GM18858 (cell line): ENCODE results near the gene TEX264.
"Not testable (repeated sequence)": the region's sequence is repeated elsewhere in the genome, so short reads cannot be mapped to it uniquely, and the experiment has no call there.

Experiments
- ATAC-seq: cut with Tn5 transposase; IDR thresholded peaks from one replicate; pipeline ENCODE4 v1.9.1; 2021; ENCODE audit not compliant: unreplicated experiment

The TEX264 gene, protein sequence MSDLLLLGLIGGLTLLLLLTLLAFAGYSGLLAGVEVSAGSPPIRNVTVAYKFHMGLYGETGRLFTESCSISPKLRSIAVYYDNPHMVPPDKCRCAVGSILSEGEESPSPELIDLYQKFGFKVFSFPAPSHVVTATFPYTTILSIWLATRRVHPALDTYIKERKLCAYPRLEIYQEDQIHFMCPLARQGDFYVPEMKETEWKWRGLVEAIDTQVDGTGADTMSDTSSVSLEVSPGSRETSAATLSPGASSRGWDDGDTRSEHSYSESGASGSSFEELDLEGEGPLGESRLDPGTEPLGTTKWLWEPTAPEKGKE

DNA sequence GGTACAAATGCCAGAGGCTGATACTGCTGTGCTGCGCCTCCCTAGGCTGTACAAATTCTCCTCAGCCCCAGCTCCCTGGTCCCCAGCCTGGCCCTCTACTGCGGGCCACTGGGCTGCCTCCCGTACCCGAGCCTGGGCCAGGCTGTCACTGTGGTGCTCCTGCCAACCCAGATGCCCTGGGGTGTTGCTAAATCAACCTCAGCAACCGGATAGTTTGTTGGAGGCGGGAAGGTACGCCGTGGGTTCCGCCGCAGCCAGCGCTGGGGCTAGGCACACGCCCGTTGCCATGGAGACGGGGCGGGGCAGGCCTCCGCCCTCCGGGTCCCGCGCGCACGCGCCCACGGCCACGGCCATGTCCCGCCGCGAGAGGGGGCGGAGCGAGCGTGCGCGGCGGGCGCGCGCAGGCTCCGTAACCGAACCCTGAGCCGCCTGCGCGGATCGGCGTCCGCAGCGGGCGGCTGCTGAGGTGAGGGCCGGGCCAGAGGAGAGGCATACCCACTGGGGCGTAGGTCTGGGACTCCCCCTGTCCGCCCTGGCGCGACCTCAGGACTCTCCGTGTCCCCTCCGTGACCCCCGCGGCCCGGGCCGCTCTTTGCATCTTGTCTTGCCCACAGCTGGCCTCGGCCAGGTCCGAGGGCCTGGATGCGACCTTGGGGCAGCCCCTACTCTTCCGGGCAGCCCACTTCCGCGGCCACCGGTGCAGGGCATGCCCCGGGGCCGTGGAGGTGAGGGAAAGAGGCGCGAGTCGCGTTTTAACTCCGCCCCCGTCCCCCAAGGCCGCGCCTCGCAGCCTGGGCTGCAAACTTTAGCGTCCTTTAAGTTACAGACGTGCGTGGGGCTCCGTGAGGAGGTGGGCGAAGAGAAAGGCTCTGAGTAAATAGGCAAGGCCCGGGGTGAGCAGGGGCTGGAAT lies at the start of gene TEX264:
TEX264 (plus strand) TSS at position 430 of the 911 bp plus-strand sequence. CDS start 3,053 bp downstream, outside the sequence.
- ATAC-seq = peak; percentile 58

DNA sequence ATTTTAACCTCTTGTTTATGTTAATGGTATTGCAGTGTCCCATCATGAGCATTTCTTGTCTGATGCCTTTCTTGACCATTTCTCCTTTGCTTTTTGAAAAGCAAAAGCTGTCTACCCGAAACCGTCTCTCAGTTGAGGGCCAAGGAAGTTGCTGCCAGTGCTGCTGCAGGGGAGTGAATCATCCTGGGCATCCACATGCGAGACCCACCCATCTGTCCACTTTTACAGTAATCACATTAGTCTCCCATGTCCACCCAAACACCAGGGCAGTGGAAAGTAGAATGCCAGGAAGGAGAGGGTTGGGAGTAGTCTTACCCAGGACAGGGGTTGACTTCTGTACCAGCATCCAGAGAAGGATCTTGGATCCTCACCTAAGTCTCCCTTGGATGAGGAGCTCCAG lies 48.6 kb upstream of the TEX264 start:
- ATAC-seq = no peak

DNA sequence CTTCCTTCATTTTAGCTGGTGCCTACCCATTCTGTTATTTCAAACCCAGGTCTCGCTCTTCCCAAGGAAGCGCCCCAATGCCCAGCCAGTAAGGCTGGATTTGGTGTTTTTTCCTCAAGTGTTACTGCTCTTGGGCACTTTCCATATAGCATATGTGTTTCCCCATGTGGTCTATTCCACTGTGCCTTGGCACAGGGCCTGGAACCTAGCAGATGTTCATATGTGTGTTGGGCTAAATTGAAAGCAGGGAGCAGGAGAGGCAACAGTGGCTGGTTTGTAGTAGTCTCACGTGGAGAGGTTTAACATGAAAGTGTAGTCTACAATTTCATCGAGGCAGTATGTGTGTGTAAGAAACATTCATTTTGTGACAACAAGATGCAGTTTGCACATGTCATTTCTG lies 48.2 kb upstream of the TEX264 start:
- ATAC-seq = no peak

DNA sequence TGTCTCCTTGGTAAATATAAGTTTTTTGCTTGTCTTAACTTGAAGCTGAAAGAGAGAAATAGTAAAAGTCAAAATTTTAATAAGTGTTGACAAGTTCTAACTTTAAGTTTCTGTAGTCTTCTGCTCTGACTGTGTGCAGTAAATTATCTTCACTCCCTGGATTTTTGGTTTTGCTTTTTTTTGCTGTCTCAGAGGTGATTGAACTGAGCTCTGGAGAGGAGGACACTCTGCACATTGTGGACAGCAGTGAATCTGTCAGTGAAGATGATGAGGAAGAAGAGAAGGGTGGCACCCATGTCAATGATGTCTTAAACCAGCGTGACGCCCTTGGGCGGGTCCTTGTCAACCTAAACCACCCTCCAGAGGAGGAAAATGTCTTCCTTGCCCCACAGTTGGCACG lies 40.5 kb upstream of the TEX264 start:
- no peak for ATAC-seq

DNA sequence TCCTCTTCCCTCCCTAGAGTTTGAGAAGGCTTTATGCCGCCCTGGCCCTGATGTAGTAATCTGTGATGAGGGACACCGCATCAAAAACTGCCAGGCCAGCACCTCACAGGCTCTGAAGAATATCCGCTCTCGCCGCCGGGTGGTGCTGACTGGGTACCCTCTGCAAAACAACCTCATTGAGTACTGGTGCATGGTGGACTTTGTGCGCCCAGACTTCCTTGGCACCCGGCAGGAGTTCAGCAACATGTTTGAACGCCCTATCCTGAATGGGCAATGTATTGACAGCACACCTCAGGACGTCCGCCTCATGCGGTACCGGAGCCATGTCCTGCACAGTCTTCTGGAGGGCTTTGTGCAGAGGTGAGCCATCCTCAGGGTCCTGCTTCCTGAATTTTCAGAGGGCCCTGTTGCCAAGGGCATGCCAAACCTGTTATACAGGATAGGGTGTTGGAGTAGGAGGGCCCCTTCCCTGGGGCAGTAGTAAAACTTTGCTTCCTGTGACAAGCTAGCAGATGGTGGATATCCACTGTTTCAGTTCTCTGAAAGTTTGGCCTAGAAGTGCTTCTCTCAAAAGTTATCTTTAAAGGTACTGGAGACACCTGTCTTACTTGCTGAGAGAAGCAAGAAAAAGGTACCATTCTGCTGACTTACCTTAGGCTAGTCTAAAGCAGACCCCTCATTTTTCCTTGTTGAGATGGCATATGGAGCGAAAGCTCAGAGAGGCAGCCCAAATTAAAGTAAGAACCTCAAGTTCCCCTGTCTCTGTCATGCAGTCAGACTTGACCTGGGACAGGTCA lies 33.7 kb upstream of the TEX264 start:
- ATAC-seq = no peak

DNA sequence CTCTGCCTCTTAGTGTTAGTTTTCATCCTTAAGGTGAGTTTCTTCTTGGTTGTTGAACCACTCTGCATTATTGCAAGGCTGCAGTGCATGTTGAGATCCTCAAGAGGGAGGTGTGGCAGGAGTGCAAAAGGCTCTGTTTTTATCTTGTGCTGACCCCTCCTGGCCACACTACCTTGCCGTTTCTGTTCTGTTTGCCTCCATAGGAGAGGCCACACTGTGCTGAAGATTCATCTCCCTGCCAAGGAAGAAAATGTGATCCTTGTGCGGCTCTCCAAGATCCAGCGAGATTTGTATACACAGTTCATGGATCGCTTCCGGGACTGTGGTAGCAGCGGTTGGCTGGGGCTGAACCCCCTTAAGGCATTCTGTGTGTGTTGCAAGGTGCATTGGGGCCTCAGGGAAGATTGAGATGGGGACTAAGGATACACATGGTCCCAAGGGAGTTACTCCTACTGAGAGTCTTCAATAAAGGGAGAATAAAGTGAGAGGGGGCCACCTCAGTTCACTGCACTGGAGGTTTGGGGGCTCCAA lies 33.0 kb upstream of the TEX264 start:
- ATAC-seq = no peak

DNA sequence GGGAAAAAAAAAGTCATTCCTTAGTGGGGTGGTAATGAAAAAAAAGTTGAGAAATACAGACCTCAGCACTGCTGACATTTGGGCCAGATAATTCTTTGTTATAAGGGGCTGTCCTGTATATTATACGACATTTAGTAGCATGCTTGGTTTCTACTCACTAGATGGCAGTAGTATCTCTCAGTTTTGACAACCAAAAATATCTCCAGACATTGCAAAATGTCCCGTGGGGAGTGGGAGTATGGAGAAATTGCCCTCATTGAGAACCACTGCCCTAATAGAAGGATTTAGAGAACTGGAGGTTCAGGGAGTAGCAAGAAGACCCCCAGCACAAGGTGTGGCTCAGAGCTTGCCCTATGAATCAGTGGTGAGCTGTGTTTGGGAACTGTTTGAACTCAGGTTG lies 28.6 kb upstream of the TEX264 start:
- no peak for ATAC-seq

DNA sequence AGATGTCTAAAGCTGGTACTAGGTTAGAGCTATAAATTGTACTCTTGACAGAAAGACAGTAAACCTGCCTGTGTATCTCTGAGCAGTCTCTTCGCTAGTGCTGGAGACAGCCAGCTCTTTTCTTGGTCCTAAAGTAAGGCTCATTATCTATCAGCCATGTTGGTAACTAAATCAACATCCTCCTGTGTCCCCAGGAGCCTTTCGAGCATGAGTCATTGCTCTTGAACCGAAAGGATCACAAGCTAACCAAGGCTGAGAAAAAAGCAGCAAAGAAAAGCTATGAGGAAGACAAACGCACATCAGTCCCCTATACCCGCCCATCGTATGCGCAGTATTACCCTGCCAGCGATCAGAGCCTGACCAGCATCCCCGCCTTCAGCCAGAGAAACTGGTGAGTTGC lies 25.0 kb upstream of the TEX264 start:
- no peak for ATAC-seq

DNA sequence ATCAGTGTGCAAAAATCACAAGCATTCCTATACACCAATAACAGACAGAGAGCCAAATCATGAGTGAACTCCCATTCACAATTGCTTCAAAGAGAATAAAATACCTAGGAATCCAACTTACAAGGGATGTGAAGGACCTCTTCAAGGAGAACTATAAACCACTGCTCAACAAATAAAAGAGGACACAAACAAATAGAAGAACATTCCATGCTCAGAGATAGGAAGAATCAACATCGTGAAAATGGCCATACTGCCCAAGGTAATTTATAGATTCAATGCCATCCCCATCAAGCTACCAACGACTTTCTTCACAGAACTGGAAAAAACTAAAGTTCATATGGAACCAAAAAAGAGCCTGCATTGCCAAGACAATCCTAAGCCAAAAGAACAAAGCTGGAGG lies 18.9 kb upstream of the TEX264 start:
- ATAC-seq = not testable (repeated sequence)

DNA sequence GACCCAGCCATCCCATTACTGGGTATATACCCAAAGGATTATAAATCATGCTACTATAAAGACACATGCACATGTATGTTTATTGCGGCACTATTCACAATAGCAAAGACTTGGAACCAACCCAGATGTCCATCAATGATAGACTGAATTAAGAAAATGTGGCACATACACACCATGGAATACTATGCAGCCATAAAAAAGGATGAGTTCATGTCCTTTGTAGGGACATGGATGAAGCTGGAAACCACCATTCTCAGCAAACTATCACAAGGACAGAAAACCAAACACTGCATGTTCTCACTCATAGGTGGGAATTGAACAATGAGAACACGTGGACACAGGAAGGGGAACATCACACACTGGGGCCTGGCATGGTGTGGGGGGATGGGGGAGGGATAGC lies 17.6 kb upstream of the TEX264 start:
- ATAC-seq = not testable (repeated sequence)

DNA sequence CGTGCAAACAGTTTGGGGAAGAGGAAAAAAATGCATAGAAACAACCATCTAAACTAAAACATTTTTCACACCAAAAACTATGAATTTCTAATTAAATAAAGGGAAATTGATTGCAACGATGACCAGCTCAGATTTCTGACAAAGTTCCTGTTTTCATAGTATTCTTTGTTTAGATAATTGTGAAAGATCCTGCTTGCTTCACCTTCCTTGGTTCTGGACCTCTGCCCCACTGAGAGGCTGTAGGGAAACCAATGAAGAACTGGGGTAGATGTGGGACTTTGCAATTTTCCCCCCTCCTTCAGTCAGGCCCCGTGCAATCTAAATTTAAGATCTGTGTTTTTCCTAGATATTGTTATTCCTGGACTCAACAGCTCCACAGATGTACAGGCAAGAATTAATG lies 13.8 kb upstream of the TEX264 start:
- no peak for ATAC-seq

DNA sequence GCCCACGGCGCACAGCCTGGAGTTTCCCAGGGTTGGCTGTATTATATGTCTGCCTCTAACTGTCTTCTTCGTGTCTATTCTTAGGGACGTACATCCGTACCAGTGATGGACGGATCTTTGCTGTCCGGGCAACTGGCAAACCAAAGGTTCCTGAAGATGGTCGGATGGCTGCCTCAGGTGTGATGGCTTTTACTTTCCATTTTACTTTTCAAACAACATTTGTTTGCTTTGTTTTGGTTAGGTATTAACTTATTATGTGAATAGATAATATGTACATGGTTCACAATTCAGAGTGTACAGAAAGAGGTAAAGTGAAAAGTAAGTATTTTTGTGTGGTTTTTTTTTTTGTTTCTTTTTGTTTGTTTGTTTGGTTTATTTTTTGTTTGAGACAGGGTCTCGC lies 11.1 kb upstream of the TEX264 start:
- no peak for ATAC-seq

DNA sequence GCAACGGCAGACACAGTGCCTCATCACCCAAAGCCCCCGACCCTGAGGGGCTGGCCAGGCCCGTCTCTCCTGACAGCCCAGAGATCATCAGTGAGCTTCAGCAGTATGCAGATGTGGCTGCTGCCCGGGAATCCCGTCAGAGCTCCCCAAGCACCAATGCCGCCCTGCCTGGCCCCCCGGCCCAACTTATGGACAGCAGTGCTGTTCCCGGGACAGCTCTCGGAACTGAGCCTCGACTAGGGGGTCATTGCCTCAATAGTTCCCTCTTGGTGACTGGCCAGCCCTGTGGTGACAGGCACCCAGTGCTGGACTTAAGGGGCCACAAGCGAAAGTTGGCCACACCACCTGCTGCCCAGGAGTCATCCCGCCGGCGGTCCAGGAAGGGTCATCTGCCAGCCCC lies 8.6 kb upstream of the TEX264 start:
- ATAC-seq = no peak

DNA sequence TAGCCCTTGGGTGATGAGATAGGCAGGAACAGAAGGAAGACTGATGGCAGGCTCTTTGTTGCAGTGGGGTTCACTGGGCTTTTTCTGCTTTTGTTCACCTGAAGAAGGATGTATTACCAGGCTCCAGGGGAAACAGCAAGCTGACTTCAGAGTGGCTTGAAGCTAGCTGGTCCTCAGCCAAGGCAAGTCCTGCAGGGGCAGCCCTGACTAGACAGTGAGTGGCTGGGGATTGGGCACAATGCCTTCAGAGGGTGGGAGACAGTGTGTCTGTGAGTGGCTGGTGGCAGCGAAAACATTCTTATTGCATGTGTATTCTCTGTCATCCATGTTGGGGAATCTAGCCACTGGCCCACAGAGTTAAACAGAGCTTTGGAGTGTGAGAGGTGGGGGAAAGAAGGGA lies 2.3 kb upstream of the TEX264 start:
- no peak for ATAC-seq

DNA sequence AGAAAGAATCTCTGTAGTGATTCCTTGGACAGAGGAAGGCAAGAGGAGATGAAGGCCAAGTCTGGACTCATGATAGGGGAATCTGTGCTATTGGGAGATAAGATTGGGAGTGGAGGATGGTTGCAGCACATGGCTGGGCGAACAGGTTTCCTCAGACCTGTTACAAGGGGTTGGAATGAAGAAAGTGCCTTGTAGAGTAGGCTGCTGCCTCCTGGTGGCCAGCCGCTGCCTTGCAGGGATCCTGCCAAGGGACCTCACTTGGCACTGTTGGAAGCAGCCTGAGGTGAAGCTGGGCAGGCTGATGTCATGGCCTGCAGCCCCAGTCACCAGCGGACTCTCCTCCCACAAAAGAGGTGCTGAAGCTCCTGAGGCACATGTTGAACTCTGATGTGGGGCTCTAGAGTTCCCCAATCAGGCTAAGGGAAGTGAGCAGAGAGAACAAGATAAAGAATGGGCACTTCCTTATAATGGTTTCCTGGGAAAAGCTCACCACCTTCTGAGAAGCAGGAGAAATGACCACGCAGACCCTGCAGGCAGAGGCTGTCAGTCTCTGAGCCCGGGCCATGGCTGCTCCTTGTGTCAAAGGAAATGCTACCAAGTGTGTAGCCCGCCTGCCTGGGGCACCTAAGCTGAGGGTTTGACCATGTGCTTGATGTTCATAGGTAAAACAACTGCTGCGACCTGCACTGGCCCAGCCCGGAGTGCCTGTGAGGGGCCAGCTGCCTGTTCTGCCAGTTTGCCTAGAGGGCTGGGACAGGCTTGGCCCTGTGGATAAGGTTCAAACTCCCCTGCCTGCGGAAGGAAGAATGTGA lies 1.6 kb upstream of the TEX264 start:
- no peak for ATAC-seq

DNA sequence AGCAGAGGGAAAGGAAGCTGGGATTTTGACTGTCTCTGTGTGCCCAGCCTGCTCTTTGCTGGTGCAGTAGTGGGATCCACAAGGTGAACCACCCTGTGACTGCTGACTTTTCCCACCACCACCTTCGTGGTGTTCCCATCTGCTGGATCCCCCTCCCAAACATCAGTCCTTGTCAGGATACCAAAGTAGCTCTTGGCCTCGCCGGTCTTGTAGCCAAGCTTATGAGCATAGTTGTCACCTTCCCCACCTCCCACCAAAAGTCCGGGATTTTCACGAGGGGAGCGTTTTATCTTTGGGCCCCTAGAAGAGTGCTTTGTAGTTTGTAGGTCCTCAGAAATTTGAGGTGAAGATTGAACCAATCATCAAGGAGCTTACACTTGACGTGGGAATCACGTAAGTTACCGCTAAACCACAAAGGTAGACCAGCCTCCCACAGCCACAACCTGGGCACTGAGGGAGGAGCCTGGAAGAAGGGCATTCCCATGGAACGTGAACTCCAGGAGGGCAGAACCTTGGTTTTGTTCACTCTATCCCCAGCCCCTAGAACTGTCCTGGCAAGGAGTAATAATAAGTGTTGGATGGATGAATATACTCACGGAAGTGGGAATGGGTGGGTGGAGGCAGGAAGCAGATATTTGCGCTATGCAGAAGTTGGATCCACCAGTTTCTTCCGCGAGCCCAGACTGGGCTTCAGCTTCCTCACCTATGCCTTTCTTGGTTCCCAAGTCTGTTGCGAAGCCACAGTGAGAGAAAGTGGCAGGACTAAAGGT lies 814 bp upstream of the TEX264 start:
- no peak for ATAC-seq

DNA sequence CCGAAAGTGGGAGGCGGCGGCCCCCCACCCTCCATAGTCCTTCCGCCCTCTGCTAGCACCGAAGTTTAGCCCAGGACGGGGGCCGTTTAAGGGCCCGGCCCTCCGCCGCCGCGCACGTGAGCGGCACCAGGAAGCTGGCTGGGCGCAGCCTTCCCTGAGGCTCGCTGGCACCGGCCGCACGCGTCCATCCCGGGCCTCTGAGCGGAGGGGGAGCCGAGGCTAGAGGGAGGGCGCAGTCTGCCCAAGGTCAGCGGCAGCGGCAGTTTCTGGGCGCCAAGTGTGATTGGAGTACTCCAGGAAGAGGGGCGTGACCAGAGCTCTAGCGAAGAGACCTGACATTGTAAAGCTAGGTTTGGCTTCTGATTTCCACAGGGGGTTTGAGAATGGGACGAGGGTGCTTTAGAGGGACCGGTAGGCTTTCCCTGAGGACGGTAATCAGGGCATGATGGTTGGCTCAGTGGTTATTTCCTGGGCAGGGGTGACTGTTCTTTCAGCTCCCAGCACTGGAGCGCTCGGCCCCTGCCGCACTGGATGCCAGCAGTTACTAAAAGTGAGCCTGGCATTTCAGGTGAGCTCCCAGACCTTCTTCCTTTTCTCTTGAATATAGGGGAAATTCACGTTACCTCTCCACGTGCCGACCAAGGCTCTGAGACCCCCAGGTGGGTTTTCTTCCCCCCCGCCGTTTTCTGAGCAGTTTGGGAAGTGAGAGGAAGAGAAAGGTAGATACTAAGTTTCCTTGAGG lies 853 bp downstream of the TEX264 start:
- peak; percentile 22 for ATAC-seq

DNA sequence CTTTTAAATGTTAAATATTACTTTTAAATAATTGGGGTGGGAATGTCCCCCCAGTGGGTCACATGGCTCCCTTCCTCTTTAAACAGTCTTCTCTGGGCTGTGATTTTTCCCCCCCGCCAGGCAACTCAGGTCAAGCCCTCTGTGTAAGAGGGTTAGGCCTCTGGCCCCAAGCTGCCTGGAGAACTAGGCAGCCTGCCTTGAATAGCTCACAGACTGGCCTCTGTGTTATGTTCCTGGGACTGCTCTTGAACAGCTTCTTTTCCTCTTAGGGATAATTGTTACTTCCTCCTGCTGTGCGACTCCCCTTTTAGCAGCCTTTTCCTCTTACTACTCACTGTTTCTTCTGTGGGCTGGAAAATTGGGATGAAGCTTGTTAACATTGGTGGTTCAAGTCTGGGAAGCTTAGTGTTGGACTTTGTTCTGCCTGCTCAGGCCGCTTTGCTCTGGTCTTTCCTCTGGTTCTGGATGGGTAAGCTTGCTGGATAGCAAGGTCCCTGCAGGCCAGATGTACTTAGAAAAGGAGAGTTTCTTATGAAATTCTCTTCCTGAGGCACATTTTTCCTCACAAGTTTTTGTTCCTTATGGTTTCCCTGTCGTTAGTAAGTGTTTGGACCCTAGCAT lies 2.2 kb downstream of the TEX264 start:
- no peak for ATAC-seq
